Caco-2 (cell line): ENCODE results near the gene ANGPTL2. TPM values are rescaled to one million over a fixed set of nuclear protein-coding genes. Genes with fewer than 3 reads are reported as not detected.
"Not testable (repeated sequence)": the region's sequence is repeated elsewhere in the genome, so short reads cannot be mapped to it uniquely, and the experiment has no call there.

Experiments
- BruUV-seq: library from RNA; stranded (reverse); fragments of 400-500 nt; replicated peaks from 2 replicates; lab custom pipeline; 2021; lab: Mats Ljungman, UMichigan
- CTCF ChIA-PET: fragments of 300-600 bp; sonication (Branson Sonifier 250); formaldehyde crosslinking; loops from one replicate; lab custom pipeline; 2022; ENCODE audit warnings: antibody characterized with exemption; lab: Charles Lee
- POLR2A ChIA-PET: fragments of 300-600 bp; sonication (Branson Sonifier 250); formaldehyde crosslinking; loops from one replicate; lab custom pipeline; 2022; ENCODE audit warnings: antibody characterized with exemption; lab: Charles Lee
- DNase-seq, 2 experiments: peaks; one replicate each; pipeline versions ENCODE4 v3.0.0 to v3.0.0-alpha.2; 2020 to 2022
- H3K27me3 ChIP-seq: replicated peaks from 2 replicates; pipeline ENCODE4 v1.6.0; 2011; ENCODE audit warnings: low read length; ENCODE audit not compliant: control insufficient read depth, insufficient read depth
- H3K36me3 ChIP-seq: 2 replicates; pipeline ENCODE4 v1.5.1; 2011; ENCODE audit warnings: low read length; ENCODE audit not compliant: control insufficient read depth, insufficient read depth
- H3K4me1 ChIP-seq: fragments of 250-450 bp; sonication (Bioruptor Pico); 2 replicates; pipeline ENCODE4 v1.5.1; 2020; ENCODE audit warnings: mild to moderate bottlenecking
- H3K4me3 ChIP-seq: 2 replicates; pipeline ENCODE4 v1.5.1; 2011; ENCODE audit warnings: low read depth, mild to moderate bottlenecking, control low read depth, low read length
- H3K9me3 ChIP-seq: fragments of 250-450 bp; sonication (Bioruptor Pico); 2 replicates; pipeline ENCODE4 v1.5.1; 2020; ENCODE audit warnings: mild to moderate bottlenecking, moderate library complexity
- H3K27ac Mint-ChIP-seq: one replicate; pipeline ENCODE4 v1.8.0; 2022; ENCODE audit warnings: mixed read lengths; ENCODE audit not compliant: unreplicated experiment
- H3K27me3 Mint-ChIP-seq: one replicate; pipeline ENCODE4 v1.8.0; 2022; ENCODE audit warnings: mixed read lengths; ENCODE audit not compliant: insufficient read depth, unreplicated experiment
- H3K36me3 Mint-ChIP-seq: one replicate; pipeline ENCODE4 v1.8.0; 2022; ENCODE audit warnings: mild to moderate bottlenecking, mixed read lengths; ENCODE audit not compliant: insufficient read depth, unreplicated experiment
- H3K4me1 Mint-ChIP-seq: one replicate; pipeline ENCODE4 v1.8.0; 2022; ENCODE audit warnings: low read depth, mixed read lengths; ENCODE audit not compliant: unreplicated experiment
- H3K4me3 Mint-ChIP-seq: one replicate; pipeline ENCODE4 v1.8.0; 2022; ENCODE audit warnings: mild to moderate bottlenecking, moderate library complexity, mixed read lengths; ENCODE audit not compliant: unreplicated experiment
- H3K9me3 Mint-ChIP-seq: one replicate; pipeline ENCODE4 v1.8.0; 2022; ENCODE audit warnings: mixed read lengths; ENCODE audit not compliant: unreplicated experiment
- CTCF ChIP-seq, 2 experiments: fragments of 200-600 bp in 1 of 2; IDR thresholded peaks; 1 replicate in 1 of 2; 2 replicates in 1 of 2; pipeline versions ENCODE4 v1.5.1 to v1.8.0; 2011 to 2022; ENCODE audit warnings: antibody characterized with exemption in 1 of 2, control low read depth in 1 of 2, inconsistent platforms in 1 of 2, low read depth in 1 of 2, low read length in 1 of 2, mild to moderate bottlenecking in 1 of 2, moderate library complexity in 1 of 2; ENCODE audit not compliant: insufficient read depth in 1 of 2, severe bottlenecking in 1 of 2, unreplicated experiment in 1 of 2
- intact Hi-C: fragments of 100-400 bp; cut with micrococcal nuclease; formaldehyde crosslinking; loops from one replicate; pipeline ENCODE4 v1.10.0; 2022; ENCODE audit not compliant: unreplicated experiment
- total RNA-seq: library from RNA; stranded (reverse); gene quantifications from 2 replicates; pipeline ENCODE4 v1.2.3, GENCODE V29; 2022

The ANGPTL2 gene
- total RNA-seq, 1 experiment from 2014 or later, result not detected

GRCh38 chr9:127147251-127147650 is 24.8 kb upstream of the ANGPTL2 start:
- Histone ChIP-seq H3K4me1 (no peaks in the 10 kb centered on the region), H3K27me3 (no peaks in the 10 kb centered on the region), H3K9me3 (no peaks in the 10 kb centered on the region; the same call in 1 of the 2 replicates), H3K4me3 (no peak overlapping the region), H3K36me3 (no peaks in the 10 kb centered on the region)
- H3K4me3 Mint-ChIP-seq, result no peak overlapping the region
- H3K4me1 Mint-ChIP-seq, result no peaks in the 10 kb centered on the region
- BruUV-seq, result no TSS peak
- TF ChIP-seq CTCF (IDR thresholded peaks at IDR 0.05; ENCODE audit: insufficient read depth in 1 of 2, low read depth in 1 of 2, low read length in 1 of 2, severe bottlenecking in 1 of 2, unreplicated experiment in 1 of 2), result no peak
- no peak overlapping the region for H3K27ac Mint-ChIP-seq
- no peaks in the 10 kb centered on the region for H3K36me3 Mint-ChIP-seq
- intact Hi-C loops, result no loop called here
- H3K9me3 Mint-ChIP-seq, result no peaks in the 10 kb centered on the region
- ChIA-PET CTCF (no interaction called here), POLR2A (no interaction called here)
- H3K27me3 Mint-ChIP-seq, result no peaks in the 10 kb centered on the region
- no peak for DNase-seq

GRCh38 chr9:127146841-127147240 is 24.4 kb upstream of the ANGPTL2 start:
- H3K4me1 Mint-ChIP-seq, intact Hi-C loops, H3K27me3 Mint-ChIP-seq, CTCF ChIA-PET, H3K9me3 ChIP-seq, H3K36me3 Mint-ChIP-seq, H3K9me3 Mint-ChIP-seq, H3K27ac Mint-ChIP-seq, H3K27me3 ChIP-seq, BruUV-seq, H3K4me3 Mint-ChIP-seq, DNase-seq, H3K36me3 ChIP-seq, H3K4me3 ChIP-seq, POLR2A ChIA-PET, H3K4me1 ChIP-seq: not testable (repeated sequence)

GRCh38 chr9:127144670-127145445 is 22.4 kb upstream of the ANGPTL2 start:
- no peaks in the 10 kb centered on the region for H3K4me1 ChIP-seq
- no peaks in the 10 kb centered on the region for H3K27me3 Mint-ChIP-seq
- H3K9me3 Mint-ChIP-seq, result no peaks in the 10 kb centered on the region
- no TSS peak for BruUV-seq
- CTCF ChIA-PET, result interaction anchor here (0.6 kb wide), 1 partner anchor 296 kb away, joined by 6 read pairs; no protein-coding TSS in a partner anchor
- no peak for TF ChIP-seq CTCF (IDR thresholded peaks at IDR 0.05; ENCODE audit: insufficient read depth in 1 of 2, low read depth in 1 of 2, low read length in 1 of 2, severe bottlenecking in 1 of 2, unreplicated experiment in 1 of 2)
- H3K27ac Mint-ChIP-seq, result no peak overlapping the region
- intact Hi-C loops, result no loop called here
- peaks cover 7% of the 10 kb centered on the region for H3K4me1 Mint-ChIP-seq
- H3K36me3 Mint-ChIP-seq, result peaks cover 6% of the 10 kb centered on the region
- POLR2A ChIA-PET, result no interaction called here
- DNase-seq, result peak in 1 of 2 experiments; percentile 26
- H3K27me3 ChIP-seq, result no peaks in the 10 kb centered on the region
- H3K36me3 ChIP-seq, result no peaks in the 10 kb centered on the region; the same call in 1 of the 2 replicates
- H3K9me3 ChIP-seq, result no peaks in the 10 kb centered on the region; the same call in 1 of the 2 replicates
- H3K4me3 ChIP-seq, result no peak overlapping the region
- H3K4me3 Mint-ChIP-seq, result no peak overlapping the region
